ENCODE data around the gene TMEM259.

GRCh38 chr19:1041272-1041834 lies 20.4 kb upstream of the TMEM259 start:
- TF ChIP-seq CTCF (IDR thresholded peaks at IDR 0.05) (no peak), POLR2AphosphoS5 (IDR thresholded peaks at IDR 0.05) (no peak), POLR2A (IDR thresholded peaks at IDR 0.05) (no peak)
